Spleen (tissue), 7 donors: ENCODE measurements around the gene KAT8.

Experiments used
- POLR2A ChIP-seq, 3 donors: fragments of 450-650 bp; IDR thresholded peaks; one replicate each; pipeline ENCODE4 v1.5.1; 2017; ENCODE audit warnings: antibody characterized with exemption in 3 of 3, mild to moderate bottlenecking in 1 of 3
- POLR2AphosphoS5 ChIP-seq, 3 donors: sonication (generic); formaldehyde crosslinking; IDR thresholded peaks; one replicate each; pipeline ENCODE4 v1.5.1; 2017; ENCODE audit warnings: antibody characterized with exemption in 3 of 3
- TF ChIP-seq, protein P1 (sequence below), 11 experiments: fragments of 200-600 bp in 7 of 11; fragments of 450-650 bp in 4 of 11; sonication (generic) in 4 of 11; IDR thresholded peaks in 8 of 11; conservative IDR thresholded peaks in 3 of 11; 1 replicate in 7 of 11; 2 replicates in 4 of 11; pipeline versions ENCODE4 v1.4.0 to v1.8.0; 2016 to 2021; ENCODE audit warnings: antibody characterized with exemption in 11 of 11, inconsistent platforms in 4 of 11, mild to moderate bottlenecking in 1 of 11
- donor health status: DM: no; HTN: no; CAD: no; lungs with moderate emphysema.
- donor health status: DM: no; HTN: no; CAD: no.
- donor health status: DM: no; HTN: no; CAD: no.

DNA sequence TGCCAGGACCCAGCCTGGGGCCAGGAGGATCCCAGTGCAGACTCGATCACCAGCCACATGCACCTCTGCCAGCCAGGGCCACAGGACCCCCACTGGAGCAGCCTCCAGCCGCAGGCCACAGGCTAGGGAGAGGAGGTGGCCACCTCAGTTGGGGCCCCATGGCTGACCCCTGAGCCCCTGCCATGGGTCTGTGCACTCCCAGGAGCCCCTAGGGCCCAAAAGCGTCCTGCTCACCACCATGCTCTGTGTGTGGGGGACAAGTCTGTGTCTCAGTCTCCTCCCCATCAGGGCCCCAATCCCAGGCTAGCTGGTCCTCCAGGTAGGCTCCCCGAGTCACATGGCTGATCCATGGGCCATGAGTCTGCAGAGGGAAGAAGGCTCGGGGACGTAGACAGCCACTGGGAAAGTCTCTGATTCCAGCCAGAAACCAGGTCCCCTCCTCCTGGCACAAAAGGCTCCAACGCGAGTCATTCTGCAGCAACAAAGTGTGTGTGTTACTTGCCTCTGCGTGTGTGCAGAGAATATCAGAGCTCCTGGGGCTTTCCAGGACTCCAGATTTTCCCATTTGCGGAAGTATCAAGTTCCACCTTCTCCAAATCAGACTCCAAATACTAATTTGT, 24.1 kb downstream of the KAT8 start:
- TF ChIP-seq POLR2AphosphoS5 (IDR thresholded peaks at IDR 0.05): no peak
- TF ChIP-seq, protein P1, sequence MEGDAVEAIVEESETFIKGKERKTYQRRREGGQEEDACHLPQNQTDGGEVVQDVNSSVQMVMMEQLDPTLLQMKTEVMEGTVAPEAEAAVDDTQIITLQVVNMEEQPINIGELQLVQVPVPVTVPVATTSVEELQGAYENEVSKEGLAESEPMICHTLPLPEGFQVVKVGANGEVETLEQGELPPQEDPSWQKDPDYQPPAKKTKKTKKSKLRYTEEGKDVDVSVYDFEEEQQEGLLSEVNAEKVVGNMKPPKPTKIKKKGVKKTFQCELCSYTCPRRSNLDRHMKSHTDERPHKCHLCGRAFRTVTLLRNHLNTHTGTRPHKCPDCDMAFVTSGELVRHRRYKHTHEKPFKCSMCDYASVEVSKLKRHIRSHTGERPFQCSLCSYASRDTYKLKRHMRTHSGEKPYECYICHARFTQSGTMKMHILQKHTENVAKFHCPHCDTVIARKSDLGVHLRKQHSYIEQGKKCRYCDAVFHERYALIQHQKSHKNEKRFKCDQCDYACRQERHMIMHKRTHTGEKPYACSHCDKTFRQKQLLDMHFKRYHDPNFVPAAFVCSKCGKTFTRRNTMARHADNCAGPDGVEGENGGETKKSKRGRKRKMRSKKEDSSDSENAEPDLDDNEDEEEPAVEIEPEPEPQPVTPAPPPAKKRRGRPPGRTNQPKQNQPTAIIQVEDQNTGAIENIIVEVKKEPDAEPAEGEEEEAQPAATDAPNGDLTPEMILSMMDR (IDR thresholded peaks at IDR 0.05 in 8 of 11, conservative IDR thresholded peaks at IDR 0.05 in 3 of 11): no peak
- TF ChIP-seq POLR2A (IDR thresholded peaks at IDR 0.05): no peak
